Cardiac muscle cell (in vitro differentiated cells and primary cell): ENCODE data around the gene CFAP43. TPM values are rescaled to one million over a fixed set of nuclear protein-coding genes. Genes with fewer than 3 reads are reported as not detected.

Experiments
- DNase-seq, 2 donors: peaks; one replicate each; pipeline versions ENCODE4 v3.0.0 to v3.0.0-alpha.2; 2010 to 2017; ENCODE audit warnings: low read depth in 1 of 2, low spot score in 1 of 2
- H3K27ac ChIP-seq: fragments of 200-600 bp; sonication (generic); 2 replicates; pipeline ENCODE4 v1.5.1; 2016
- H3K27me3 ChIP-seq: fragments of 200-600 bp; sonication (generic); 2 replicates; pipeline ENCODE4 v1.6.0; 2016; ENCODE audit warnings: control low read depth
- H3K36me3 ChIP-seq: fragments of 200-600 bp; sonication (generic); 2 replicates; pipeline ENCODE4 v1.5.1; 2016; ENCODE audit warnings: control low read depth
- H3K4me1 ChIP-seq: fragments of 200-600 bp; sonication (generic); 2 replicates; pipeline ENCODE4 v1.8.1; 2017; ENCODE audit warnings: low read depth, mild to moderate bottlenecking, mixed run types
- H3K4me3 ChIP-seq: fragments of 200-600 bp; sonication (generic); 2 replicates; pipeline ENCODE4 v1.5.1; 2016; ENCODE audit warnings: mild to moderate bottlenecking
- H3K9me3 ChIP-seq: fragments of 200-600 bp; sonication (generic); 2 replicates; pipeline ENCODE4 v1.5.1; 2017; ENCODE audit warnings: low read depth, mild to moderate bottlenecking, control low read depth
- polyA plus RNA-seq: library from polyadenylated mRNA; unstranded; fragments of >200 nt; fragmentation: Nextera tagmentation; extraction: Ambion mirVana; gene quantifications from 2 replicates; pipeline ENCODE4 v1.2.1, GENCODE V29; 2016
- total RNA-seq: library from RNA; depleted of rRNA; stranded (reverse); fragments of >200 nt; gene quantifications from 2 replicates; pipeline ENCODE4 v1.2.3, GENCODE V29; 2016
- TF ChIP-seq, protein P1 (sequence below): IDR thresholded peaks from 2 replicates; pipeline ENCODE4 v1.5.1; 2012; ENCODE audit warnings: low read depth, mild to moderate bottlenecking, low read length

CFAP43 gene
- total and polyA plus RNA-seq, 2 experiments from 2014 or later: 0.36 to 0.67 TPM

GRCh38 chr10:104120512-104120902 lies 111.7 kb downstream of the CFAP43 start:
- H3K9me3 ChIP-seq: no peaks in the 10 kb centered on the region
- DNase-seq: no peak
- peaks cover 8% of the 10 kb centered on the region for H3K4me1 ChIP-seq
- no peaks in the 10 kb centered on the region for H3K27me3 ChIP-seq
- H3K4me3 ChIP-seq: peak overlapping the region; percentile 59
- no peaks in the 10 kb centered on the region for H3K36me3 ChIP-seq
- peak overlapping the region; percentile 97 for H3K27ac ChIP-seq
- TF ChIP-seq, protein P1, sequence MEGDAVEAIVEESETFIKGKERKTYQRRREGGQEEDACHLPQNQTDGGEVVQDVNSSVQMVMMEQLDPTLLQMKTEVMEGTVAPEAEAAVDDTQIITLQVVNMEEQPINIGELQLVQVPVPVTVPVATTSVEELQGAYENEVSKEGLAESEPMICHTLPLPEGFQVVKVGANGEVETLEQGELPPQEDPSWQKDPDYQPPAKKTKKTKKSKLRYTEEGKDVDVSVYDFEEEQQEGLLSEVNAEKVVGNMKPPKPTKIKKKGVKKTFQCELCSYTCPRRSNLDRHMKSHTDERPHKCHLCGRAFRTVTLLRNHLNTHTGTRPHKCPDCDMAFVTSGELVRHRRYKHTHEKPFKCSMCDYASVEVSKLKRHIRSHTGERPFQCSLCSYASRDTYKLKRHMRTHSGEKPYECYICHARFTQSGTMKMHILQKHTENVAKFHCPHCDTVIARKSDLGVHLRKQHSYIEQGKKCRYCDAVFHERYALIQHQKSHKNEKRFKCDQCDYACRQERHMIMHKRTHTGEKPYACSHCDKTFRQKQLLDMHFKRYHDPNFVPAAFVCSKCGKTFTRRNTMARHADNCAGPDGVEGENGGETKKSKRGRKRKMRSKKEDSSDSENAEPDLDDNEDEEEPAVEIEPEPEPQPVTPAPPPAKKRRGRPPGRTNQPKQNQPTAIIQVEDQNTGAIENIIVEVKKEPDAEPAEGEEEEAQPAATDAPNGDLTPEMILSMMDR: no peak

- no peak overlapping the region for H3K4me3 ChIP-seq
- H3K27ac ChIP-seq: peak overlapping the region; percentile 97
- peak in 1 of 2 donors; percentile 16 for DNase-seq
- H3K9me3 ChIP-seq: no peaks in the 10 kb centered on the region
- H3K36me3 ChIP-seq: no peaks in the 10 kb centered on the region
- H3K4me1 ChIP-seq: peaks cover 8% of the 10 kb centered on the region
- H3K27me3 ChIP-seq: no peaks in the 10 kb centered on the region
- TF ChIP-seq, protein P1: no peak
Measured at GRCh38 chr10:104119996-104120395, 112.2 kb downstream of the CFAP43 start.

- DNase-seq: peak in 1 of 2 donors; percentile 66
- Histone ChIP-seq H3K27ac (no peak overlapping the region), H3K4me1 (peaks cover 8% of the 10 kb centered on the region), H3K36me3 (no peaks in the 10 kb centered on the region), H3K9me3 (no peaks in the 10 kb centered on the region), H3K4me3 (no peak overlapping the region), H3K27me3 (no peaks in the 10 kb centered on the region)
- TF ChIP-seq, protein P1: no peak
Measured at GRCh38 chr10:104117839-104118323, 114.3 kb downstream of the CFAP43 start.

DNA sequence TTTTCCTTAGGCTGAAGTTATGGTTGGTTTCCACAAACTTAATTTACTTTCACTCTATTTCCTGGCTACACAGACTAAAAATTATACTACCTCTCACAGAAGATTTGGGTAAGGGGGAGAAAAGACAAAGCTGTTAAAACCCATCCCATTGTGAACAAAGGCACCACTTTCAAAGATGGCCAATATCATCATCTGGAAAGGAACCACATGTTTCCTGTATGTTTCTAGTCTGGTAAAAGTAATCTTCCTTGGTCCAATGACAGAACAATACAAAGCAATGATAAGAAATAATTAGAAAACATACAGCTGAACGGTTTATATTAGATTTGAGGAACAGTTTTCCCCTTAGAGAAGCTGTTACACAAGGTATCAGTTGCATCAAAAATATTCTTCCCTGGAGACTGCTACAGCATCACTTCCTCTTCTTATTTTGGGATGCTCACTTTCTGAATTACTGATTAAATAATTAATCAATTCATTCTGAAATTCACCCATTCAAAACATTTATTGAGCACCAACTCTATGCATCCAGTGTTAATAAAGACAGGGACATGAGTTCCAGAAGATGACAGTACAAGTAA lies 118.7 kb downstream of the CFAP43 start:
- Histone ChIP-seq H3K27me3 (no peaks in the 10 kb centered on the region), H3K4me1 (no peaks in the 10 kb centered on the region), H3K4me3 (no peak overlapping the region), H3K27ac (no peak overlapping the region), H3K9me3 (no peaks in the 10 kb centered on the region), H3K36me3 (no peaks in the 10 kb centered on the region)
- TF ChIP-seq, protein P1: no peak
- no peak for DNase-seq

DNA sequence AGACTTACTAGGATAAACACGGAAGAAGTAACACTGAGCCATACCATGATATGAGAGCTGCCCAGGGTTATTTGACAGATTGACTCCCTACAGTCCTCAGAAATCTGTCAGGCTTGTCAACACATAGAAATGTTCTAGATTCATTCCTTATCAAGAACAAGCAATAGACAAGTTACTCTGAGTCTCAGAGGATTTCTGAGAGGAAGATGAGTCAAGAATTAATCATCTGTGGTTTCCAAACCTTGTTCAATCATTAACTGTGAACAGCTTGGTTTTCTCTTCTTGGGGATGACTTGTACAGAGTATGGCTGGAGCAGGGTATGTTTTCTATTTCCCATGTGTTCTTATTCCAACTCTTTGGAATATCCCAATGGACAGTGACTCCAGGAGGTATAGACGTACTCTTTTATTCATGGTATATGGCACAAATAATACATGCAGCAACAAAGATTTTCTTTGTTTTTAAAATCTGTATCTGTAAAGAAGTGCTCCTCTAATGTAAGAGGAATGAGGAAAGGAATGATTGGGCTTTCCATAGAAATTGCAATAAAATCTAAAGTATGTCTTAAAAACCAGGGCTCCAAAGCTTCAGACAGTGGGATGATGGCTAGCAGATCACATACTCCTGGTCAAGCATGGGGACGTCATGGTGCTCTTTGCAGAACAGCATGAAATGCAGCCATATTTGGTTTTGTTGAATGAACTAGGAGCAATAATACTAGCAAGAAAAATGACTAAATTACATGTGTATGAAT lies 122.1 kb downstream of the CFAP43 start:
- H3K4me3 ChIP-seq: no peak overlapping the region
- no peaks in the 10 kb centered on the region for H3K4me1 ChIP-seq
- H3K27me3 ChIP-seq: no peaks in the 10 kb centered on the region
- no peaks in the 10 kb centered on the region for H3K9me3 ChIP-seq
- TF ChIP-seq, protein P1: no peak
- no peaks in the 10 kb centered on the region for H3K36me3 ChIP-seq
- no peak overlapping the region for H3K27ac ChIP-seq
- peak in 1 of 2 donors; percentile 81 for DNase-seq
